HG03460 (cell line): ENCODE measurements around the gene NEO1.
"Not testable (repeated sequence)": the region's sequence is repeated elsewhere in the genome, so short reads cannot be mapped to it uniquely, and the experiment has no call there.

Source experiments
- ATAC-seq: cut with Tn5 transposase; IDR thresholded peaks from one replicate; pipeline ENCODE4 v1.9.1; 2021; ENCODE audit not compliant: unreplicated experiment

The NEO1 gene

GRCh38 chr15:73139744-73140553, 87.7 kb downstream of the NEO1 start:
- ATAC-seq = no peak

- ATAC-seq = no peak
Observed at GRCh38 chr15:73141216-73141900, 89.1 kb downstream of the NEO1 start.

- ATAC-seq = peak; percentile 81
Observed at GRCh38 chr15:73142802-73143762, 90.8 kb downstream of the NEO1 start.

- no peak for ATAC-seq
Observed at GRCh38 chr15:73143763-73144155, 91.5 kb downstream of the NEO1 start.

GRCh38 chr15:73146419-73146818, 94.2 kb downstream of the NEO1 start:
- ATAC-seq = no peak

GRCh38 chr15:73150831-73151230, 98.6 kb downstream of the NEO1 start:
- no peak for ATAC-seq

GRCh38 chr15:73153024-73153423, 100.8 kb downstream of the NEO1 start:
- ATAC-seq = no peak

GRCh38 chr15:73153447-73153846, 101.2 kb downstream of the NEO1 start:
- no peak for ATAC-seq

GRCh38 chr15:73156431-73157191, 104.3 kb downstream of the NEO1 start:
- ATAC-seq = no peak

- no peak for ATAC-seq
Observed at GRCh38 chr15:73161546-73161945, 109.3 kb downstream of the NEO1 start.

- no peak for ATAC-seq
Observed at GRCh38 chr15:73165435-73165834, 113.2 kb downstream of the NEO1 start.

GRCh38 chr15:73165844-73166243, 113.6 kb downstream of the NEO1 start:
- no peak for ATAC-seq

GRCh38 chr15:73166711-73167110, 114.4 kb downstream of the NEO1 start:
- ATAC-seq = not testable (repeated sequence)

GRCh38 chr15:73168487-73168886, 116.2 kb downstream of the NEO1 start:
- ATAC-seq = no peak

GRCh38 chr15:73171711-73172110, 119.4 kb downstream of the NEO1 start:
- no peak for ATAC-seq

- no peak for ATAC-seq
Observed at GRCh38 chr15:73172508-73172907, 120.2 kb downstream of the NEO1 start.

GRCh38 chr15:73174171-73174570, 121.9 kb downstream of the NEO1 start:
- no peak for ATAC-seq

- no peak for ATAC-seq
Observed at GRCh38 chr15:73175382-73175781, 123.1 kb downstream of the NEO1 start.

- no peak for ATAC-seq
Observed at GRCh38 chr15:73176598-73176997, 124.3 kb downstream of the NEO1 start.

GRCh38 chr15:73183071-73183470, 130.8 kb downstream of the NEO1 start:
- no peak for ATAC-seq

- ATAC-seq = no peak
Observed at GRCh38 chr15:73190189-73190601, 137.9 kb downstream of the NEO1 start.
